Skin epidermis (tissue), 12 donors: Measurements from ENCODE around the gene CD8A.

ENCODE experiments used
- H3K27ac ChIP-seq, 21 experiments: fragments of 200-600 bp; sonication (generic) in 11 of 21; one replicate each; pipeline ENCODE4 v1.5.0; 2020; ENCODE audit warnings: mild to moderate bottlenecking in 3 of 21, inconsistent platforms in 2 of 21, moderate library complexity in 2 of 21
- H3K4me3 ChIP-seq, 7 experiments: fragments of 200-600 bp; sonication (generic) in 2 of 7; one replicate each; pipeline ENCODE4 v1.5.0; 2020; ENCODE audit warnings: inconsistent platforms in 2 of 7, mild to moderate bottlenecking in 2 of 7, moderate library complexity in 1 of 7

The CD8A gene

DNA sequence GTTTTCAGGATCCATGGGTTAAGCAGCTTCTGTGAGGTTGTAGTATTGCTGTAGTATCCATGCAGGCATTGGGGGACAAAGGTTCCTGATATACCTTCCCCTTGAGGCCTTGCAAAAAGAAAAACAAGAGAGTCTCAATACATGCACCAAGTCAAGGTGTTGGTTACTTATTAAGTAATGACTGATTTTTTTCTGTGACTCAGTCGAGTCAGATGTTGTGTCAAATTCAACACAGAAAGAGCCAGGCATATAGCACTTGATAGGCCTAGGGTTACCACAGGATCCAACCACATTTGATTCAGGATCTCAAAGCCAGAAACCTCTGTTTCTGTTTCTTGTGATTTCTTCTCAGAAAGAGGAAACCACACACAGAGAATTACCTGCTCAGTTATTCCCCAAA is 24.9 kb upstream of the CD8A start:
- no peak overlapping the region for H3K4me3 ChIP-seq
- H3K27ac ChIP-seq = no peak overlapping the region

DNA sequence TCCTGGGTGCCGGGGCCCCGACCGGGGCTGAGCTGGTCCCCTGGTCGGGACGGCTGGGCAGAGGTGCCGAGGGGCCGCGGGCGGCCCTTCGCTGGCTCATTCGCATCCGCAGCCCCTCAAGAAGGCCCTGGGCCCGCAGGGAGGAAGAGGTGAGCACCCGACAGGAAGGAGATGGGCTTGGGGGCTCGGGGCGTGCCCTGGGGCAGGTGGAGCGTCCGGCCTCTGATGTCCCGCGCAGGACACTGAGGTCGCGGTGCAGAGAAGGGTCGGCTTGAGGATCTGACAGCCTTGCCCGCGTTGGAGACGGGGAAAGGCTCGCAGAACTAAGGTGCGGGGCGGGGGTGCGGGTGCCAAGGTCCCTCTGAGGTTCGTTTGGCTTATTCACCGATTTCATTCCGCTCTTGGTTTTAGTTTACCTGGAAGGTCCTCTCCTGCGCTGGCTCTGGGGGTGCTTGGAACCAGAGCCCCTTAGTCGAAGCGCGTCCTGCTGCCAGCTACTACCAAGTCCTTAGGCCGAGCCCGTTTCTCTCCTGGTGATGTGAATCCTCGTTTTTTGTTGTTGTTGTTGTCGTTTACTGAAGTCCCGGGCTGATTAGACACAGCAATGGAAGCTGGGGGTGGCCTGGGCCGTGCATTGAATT is 18.9 kb upstream of the CD8A start:
- H3K27ac ChIP-seq = peak overlapping the region in 6 of 21 experiments; percentile 22 to 72 (median 57)

DNA sequence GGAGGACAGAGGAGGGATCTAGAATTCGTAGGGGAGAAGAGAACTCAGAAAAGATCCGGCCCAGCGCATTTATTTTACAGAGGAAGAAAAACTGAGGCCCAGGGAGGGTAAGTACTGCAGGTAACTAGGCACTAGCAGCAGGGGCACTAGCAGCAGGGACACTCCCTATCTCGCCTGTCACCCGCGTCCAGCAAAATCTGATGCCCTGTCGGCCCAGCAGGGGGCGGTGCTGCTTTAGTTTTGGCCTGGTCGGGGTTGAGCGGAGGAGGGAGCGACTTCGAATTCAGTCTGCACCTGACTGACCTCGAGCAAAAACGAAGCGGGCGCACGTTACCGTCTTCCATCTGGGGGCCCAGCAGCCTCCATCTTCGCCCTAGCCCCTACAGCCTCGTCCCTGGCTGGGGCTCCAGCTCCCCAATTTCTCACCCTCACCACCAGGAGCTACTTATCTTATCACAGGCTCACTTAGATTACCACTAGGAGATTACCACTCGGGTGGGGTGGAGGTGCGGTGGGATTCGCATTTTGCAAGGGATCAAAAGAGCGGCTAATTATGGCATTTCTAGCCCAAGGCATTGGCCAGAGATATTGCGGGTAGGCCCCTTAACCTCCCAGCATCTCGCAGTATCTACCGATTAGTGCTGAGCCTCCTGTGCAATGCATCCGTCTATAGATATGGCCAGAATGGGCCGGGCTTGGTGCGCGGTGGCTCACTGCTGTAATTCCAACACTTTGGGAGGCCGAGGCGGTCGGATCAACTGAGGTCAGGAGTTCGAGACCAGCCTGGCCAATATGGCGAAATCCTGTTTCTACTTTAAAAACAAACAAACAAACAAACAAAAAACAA is 17.8 kb upstream of the CD8A start:
- Histone ChIP-seq H3K4me3 (peak overlapping the region; percentile 27 to 50 (median 32)), H3K27ac (peak overlapping the region in 20 of 21 experiments; percentile 2 to 83 (median 62))

More for the DNA sequence above, 18.9 kb upstream of the CD8A start:
- H3K4me3 ChIP-seq = peak overlapping the region in 4 of 7 experiments; percentile 3 to 11 (median 3)

DNA sequence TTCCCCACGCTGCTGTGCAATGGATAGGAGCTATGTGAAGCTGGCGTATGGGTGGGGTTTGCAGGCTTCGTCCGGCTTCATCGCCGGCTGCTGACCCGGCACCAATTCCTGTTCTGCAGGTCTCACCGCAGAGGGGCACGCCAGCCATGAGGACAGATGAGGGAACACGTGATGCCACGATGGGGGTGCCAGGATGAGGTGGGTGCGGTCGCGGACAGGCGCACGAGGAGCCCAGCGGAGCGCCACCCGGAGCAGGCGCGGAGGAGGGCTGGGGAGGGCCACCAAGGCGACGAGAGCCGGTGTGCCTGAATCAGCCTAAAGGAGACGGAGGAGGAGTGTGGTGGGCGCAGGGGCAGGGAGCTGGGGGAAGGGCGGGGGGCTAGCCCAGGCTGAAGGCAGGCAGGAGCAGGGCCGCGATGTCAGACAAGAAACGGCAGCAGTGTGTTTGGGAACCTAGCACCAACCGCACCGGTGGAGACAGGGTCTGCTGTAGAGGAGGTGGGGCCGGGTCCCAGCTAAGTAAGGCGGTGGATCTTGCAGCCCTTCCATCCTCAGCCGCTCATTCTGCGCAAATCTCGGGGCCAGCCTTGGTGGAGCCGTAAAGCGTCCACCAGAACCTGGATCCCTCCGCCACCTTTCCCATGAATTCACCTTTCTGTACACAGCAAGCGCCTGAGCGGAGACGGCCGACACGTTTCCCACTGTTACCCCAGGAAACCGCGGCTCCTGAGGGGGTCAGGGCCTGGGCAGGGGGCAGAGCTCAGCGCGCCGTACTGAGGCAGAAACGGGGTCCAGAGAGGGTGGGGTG is 17.0 kb upstream of the CD8A start:
- peak overlapping the region in 20 of 21 experiments; percentile 14 to 83 (median 62) for H3K27ac ChIP-seq
- H3K4me3 ChIP-seq = peak overlapping the region; percentile 27 to 50 (median 32)

DNA sequence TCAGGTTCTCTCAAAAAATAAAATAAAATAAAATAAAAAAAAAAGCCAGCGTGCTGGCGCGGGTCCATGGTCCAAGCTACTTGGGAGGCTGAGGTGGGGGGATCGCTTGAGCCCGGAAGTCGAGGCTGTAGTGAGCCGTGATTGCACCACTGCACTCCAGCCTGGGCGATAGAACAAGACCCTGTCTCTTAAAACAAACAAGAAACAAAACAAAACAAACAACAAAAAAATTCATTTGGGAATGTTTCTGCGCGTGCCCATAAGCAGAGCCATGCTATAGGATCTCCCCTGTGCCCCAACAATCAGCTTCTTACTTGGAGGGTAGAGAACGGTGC is 16.4 kb upstream of the CD8A start:
- Histone ChIP-seq H3K27ac (peak overlapping the region in 9 of 21 experiments; percentile 31 to 80 (median 63)), H3K4me3 (peak overlapping the region; percentile 27 to 50 (median 32))

DNA sequence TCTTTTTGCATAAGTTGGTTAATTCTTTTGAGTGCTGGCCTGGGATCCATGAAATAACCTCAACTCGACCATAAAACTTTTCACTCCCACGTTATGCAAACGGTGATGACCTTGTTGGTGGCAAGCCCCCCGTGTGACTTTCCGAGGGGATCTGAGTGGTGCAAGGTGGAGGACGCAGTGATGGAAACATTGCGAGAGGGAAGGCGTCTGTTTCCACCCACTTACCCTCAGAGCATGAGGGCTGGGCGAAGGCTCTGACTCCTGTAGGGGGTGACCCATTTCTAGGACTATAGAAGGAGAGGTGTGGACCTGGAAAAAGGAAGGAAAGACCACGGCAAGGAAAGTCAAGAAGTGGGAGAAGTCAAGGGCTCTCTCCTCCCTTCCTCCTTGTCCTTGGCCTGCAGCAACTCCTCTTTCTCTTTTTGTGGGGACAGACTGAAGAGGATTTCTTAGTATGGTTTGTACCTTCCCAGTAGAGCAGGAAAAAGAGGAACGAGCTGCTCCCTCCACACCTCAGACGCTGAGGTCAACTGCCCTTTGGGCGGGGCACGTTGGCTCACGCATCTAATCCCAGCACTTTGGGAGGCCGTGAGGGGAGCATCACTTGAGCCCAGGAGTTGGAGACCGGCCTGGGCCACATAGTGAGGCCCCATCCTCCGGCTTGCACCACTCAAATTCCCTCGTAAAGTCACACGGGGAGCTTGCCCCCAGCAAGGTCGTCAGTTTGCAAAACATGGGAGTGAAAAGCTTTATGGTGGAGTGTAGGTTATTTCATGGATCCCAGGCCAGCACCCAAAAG is 15.5 kb upstream of the CD8A start:
- H3K27ac ChIP-seq = peak overlapping the region in 5 of 21 experiments; percentile 8 to 72 (median 60)
- H3K4me3 ChIP-seq = no peak overlapping the region

DNA sequence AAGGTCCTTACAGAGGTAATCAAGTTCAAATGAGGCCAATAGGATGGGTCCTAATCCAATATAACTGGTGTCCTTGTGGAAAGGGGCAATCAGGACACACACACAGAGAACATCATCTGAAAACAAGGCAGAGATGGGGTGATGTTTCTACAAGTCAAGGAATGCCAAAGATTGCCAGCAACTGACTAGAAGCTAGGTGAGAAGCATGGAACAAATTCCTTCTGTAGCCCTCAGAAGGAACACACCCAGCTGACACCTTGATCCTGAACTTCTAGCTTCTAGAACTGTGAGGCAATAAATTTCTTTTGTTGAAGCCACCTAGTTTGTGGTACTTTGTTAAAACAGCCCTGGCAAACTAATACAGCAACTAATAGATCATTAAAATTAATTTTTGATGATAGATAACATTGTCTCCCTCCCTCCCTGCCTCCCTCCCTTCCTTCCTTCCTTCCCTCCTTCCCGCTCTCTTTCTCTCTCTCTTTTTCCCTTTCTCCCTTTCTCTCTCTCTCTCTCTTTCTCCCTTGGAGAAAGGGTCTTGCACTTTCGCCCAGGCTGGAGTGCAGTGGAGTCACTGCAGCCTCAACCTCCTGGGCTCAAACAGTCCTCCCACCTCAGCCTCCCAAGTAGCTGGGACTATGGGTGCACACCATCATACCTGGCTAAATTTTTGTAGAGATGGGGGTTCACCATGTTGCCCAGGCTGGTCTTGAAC is 10.3 kb upstream of the CD8A start:
- Histone ChIP-seq H3K4me3 (no peak overlapping the region), H3K27ac (no peak overlapping the region)

DNA sequence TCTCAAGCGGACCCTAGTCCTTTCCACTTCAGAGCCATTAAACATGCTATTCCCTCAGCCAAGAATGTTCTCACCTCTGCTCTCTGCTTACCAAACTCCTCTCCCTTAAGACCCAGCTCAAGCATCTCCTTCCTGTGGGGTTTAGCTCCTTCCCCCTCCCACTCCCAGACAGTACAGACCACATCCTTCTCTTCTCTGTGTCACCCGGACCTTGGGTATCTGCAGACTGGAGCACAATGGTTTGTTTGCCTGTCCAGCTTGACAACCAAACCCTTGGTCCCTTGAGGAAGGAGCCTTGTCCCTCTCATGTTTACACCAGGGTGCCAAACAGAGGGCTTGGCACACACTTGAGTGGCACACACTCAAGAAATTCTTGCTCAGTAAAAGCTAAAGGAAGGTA is 4.1 kb upstream of the CD8A start:
- Histone ChIP-seq H3K4me3 (no peak overlapping the region), H3K27ac (peak overlapping the region in 2 of 21 experiments; percentile 6 to 73)

DNA sequence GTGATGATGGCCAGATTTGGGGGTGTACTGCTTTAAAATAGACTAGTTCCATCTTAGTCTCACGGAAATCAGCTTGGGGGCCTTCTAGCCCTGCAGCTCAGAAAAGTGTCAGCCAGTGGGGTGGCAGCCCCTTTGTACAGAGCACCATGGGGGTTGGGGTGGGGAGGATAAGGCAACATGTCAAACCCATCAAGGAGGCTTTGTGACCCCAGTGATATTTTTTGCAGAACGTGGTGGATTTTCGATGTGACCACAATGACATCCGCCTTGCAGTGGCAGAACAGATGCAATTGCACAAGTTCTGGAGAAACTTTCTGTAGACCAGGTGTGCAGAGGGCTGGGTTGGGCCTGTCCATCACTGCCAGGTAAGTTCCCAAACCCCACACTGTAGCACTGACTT is 3.0 kb upstream of the CD8A start:
- Histone ChIP-seq H3K4me3 (no peak overlapping the region), H3K27ac (peak overlapping the region in 2 of 21 experiments; percentile 38 to 85)

DNA sequence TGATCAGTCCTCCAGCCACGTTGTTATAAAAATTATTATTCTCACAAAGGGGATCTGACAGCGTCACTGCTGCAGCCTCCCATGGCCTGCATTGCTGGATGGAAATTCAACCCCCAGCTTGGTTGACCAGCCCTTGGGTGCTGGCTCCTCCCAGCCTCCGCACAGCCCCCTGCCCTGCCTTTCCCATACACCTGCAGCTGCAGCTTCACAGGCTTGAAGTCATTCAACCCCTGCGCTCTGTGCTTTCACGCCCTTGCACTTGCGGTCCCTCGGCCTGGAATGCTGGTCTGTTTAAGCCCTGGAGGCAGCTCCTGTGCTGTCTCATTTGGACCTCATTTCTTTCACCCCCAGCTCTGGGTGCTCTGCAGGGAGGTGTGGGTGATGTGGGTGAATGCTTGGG is 860 bp upstream of the CD8A start:
- H3K4me3 ChIP-seq = no peak overlapping the region
- H3K27ac ChIP-seq = peak overlapping the region in 6 of 21 experiments; percentile 22 to 85 (median 32)

DNA sequence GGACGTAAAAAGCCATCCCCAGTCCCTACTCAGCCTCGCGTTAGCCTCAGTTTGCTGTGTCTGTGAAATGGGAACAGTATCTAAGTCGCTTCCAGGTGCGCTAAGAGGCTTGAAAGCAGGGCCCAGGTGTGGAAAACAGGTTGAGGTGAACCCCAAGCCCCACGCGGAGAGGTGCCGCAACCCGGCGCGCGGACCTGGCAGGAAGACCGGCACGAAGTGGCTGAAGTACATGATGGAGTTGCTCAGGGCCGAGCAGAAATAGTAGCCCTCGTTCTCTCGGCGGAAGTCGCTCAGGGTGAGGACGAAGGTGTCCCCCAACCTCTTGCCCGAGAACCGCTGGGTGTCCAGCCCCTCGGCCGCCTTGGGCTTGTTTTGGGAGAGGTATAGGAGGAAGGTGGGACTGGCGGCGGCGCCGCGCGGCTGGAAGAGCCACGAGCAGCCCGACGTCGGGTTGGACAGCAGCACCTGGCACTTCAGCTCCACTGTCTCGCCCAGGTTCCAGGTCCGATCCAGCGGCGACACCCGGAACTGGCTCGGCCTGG is 508 bp downstream of the CD8A start:
- Histone ChIP-seq H3K4me3 (peak overlapping the region in 6 of 7 experiments; percentile 1 to 26 (median 14)), H3K27ac (peak overlapping the region in 11 of 21 experiments; percentile 11 to 85 (median 63))

DNA sequence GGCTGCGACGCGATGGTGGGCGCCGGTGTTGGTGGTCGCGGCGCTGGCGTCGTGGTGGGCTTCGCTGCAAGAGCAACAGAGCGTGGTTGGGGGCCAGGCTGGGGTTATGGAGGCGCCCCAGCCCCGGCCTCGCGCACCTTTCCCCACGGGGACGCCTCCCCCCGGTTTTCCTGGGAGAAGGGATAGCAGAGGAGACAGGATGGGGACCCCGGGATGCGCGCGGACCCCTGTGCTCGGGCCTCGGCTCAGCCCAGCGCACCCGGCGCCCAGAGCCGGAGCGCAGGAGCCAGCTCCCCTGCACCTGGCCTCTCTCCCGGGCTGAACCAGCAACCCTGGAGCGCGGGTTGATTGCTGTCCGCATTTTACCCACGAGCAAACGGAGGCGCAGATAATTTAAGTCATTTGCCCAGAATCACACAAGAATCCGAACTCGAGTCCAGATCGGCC is 1.0 kb downstream of the CD8A start:
- H3K27ac ChIP-seq = peak overlapping the region in 11 of 21 experiments; percentile 11 to 85 (median 45)
- H3K4me3 ChIP-seq = peak overlapping the region in 4 of 7 experiments; percentile 1 to 26 (median 18)

DNA sequence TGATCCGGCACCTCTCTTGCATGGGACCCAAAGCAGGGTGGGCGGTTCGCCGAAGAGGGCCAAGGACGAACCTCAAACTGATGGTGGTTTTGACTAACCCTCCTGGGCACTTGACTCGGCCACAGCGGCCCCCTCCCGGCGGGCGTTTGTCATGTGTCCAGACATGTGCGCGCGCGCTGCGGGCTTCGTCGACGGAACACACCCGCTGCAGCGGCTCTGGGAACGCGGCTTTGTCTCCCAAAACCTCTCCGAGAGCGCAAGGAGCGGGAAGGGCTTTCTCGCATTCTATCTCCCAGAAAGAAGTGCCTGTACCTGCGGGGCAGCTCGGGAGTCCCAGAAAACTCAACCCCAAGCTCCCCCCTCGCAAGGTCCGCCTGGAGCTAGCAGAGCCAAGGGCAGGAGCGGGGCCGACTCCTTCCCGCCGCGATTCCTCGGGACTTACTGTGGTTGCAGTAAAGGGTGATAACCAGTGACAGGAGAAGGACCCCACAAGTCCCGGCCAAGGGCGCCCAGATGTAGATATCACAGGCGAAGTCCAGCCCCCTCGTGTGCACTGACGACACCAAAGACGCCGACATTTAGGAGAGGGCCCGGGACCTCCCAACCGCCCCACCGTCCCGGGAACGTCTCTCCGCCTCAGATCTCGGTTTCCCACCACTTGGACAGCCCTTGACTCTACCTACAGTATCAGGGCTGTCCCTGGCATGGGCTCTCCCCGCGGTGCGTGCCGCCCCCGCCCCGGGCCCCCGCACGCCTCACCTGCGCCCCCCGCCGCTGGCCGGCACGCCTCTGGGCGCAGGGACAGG is 1.6 kb downstream of the CD8A start:
- peak overlapping the region in 11 of 21 experiments; percentile 11 to 85 (median 45) for H3K27ac ChIP-seq
- H3K4me3 ChIP-seq = peak overlapping the region in 3 of 7 experiments; percentile 1 to 26 (median 13)

DNA sequence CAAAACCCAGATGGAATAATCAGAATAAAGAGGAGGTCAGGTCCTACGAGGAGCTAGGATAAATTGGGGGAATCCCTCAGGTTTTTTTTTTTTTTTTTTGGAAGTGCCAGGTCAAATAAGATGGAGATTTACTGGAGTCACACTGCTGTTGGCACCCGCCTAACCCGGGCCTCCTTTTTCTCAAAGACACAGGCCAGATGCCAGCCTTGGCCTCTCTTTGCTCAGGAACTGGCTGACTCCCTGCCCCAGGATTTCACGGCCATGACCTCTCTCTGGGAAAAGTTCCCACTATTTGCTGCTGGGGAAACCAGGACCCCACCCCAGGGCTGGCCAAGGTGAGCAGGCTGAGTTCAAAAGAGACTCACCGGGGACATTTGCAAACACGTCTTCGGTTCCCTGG is 2.5 kb downstream of the CD8A start:
- H3K4me3 ChIP-seq = no peak overlapping the region
- peak overlapping the region in 3 of 21 experiments; percentile 5 to 85 (median 9) for H3K27ac ChIP-seq

DNA sequence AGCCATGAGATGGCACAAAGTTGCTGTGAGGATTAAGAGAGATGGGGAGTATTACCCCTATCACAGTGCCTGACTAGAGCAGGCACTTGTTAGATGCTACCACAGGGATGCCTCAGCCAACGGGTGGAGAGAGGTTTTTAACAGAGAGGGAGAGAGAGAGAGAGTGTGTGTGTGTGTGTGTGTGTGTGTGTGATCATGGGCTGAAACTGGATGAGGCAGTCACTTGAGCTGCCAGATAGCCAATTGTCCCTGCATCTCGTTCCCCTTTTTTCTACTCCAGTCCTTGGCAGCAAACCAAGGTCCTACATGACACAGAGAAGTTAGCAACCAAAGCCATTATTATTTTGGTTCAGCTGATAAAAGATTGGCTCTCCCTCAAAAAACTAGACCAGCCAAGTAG is 3.0 kb downstream of the CD8A start:
- peak overlapping the region in 2 of 21 experiments; percentile 9 to 85 for H3K27ac ChIP-seq
- H3K4me3 ChIP-seq = no peak overlapping the region

DNA sequence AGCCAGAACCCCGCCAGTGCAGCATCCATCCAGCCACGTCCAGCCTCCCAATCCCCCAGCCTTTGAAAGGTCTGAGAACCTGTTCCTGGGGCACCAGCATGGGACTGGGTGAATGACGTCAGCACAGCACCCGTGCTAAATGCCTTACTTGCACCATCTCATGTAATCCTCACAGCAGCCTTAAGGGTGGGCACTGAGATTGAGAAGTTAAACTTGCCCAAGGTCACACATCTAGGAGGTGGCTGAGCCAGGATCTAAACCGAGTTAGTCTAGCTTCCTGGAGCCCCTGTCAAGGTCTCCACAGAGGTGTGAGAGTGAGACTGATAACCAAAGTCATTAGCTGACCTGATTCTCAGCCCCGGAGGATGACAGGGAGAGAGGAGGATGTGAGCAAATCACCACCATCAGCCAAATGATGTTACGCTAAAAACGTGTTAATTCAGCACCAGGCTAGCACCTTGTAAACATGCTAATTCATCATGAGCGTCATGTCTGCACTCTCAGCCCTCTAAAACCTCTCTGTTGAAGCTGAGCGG is 4.6 kb downstream of the CD8A start:
- Histone ChIP-seq H3K4me3 (no peak overlapping the region), H3K27ac (peak overlapping the region in 2 of 21 experiments; percentile 7 to 54)

DNA sequence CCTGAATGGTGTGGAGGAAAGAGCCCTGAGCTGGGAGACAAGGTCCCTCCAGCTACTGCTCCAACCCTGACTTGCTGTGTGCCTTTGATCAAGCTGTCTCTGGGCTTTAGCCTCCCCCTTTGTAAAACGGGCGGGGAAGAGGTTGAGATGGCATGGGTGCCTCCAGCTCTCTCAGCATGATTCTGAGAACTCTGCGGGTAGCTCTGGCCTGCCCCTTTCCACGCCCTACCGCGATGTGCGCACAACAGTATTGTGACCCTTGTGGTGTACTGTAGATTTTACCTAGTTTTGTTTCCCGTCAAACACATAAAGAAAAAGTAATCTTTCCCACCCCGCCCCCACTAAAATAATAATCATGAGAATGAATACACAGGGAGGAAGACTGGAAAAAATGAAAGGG is 5.3 kb downstream of the CD8A start:
- Histone ChIP-seq H3K27ac (peak overlapping the region in 2 of 21 experiments; percentile 29 to 54), H3K4me3 (no peak overlapping the region)
